ENCODE results near the gene STRIT1. TPM values are rescaled to one million over a fixed set of nuclear protein-coding genes. Genes with fewer than 3 reads are reported as not detected.

Gene STRIT1
- total RNA-seq (not detected), polyA plus RNA-seq (1 to 10 TPM in 1 of 3 donors, not detected in 2; 2.4 TPM)

- H3K4me3 ChIP-seq = no peak within 1 kb of the TSS
- H3K4me1 ChIP-seq = no peaks in the 10 kb centered on the region
- intact Hi-C loops (cut with DNase I) = no loop called here
- 67 to 73% methylated on average over 6 of the region's 6 CpGs for WGBS, 2 donors
- DNase-seq = no peak
- TF ChIP-seq CTCF (IDR thresholded peaks at IDR 0.05) (no peak), EP300 (IDR thresholded peaks at IDR 0.05) (no peak), POLR2A (IDR thresholded peaks at IDR 0.05) (no peak), POLR2AphosphoS5 (IDR thresholded peaks at IDR 0.05) (no peak)
- no peak within 1 kb of the TSS for H3K27ac ChIP-seq
- H3K36me3 ChIP-seq = no peaks in the 10 kb centered on the region
- peaks cover 0 to 6% (median 0%) of the 10 kb centered on the region in 4 donors for H3K9me3 ChIP-seq
- no peaks in the 10 kb centered on the region for H3K27me3 ChIP-seq
Measured at GRCh38 chr3:155293516-155293915, at the start of gene STRIT1. STRIT1 (minus strand) TSS chr3:155293683.

- no peak overlapping the region for H3K4me3 ChIP-seq
- H3K27me3 ChIP-seq = no peaks in the 10 kb centered on the region
- H3K36me3 ChIP-seq = no peaks in the 10 kb centered on the region
- TF ChIP-seq POLR2A (IDR thresholded peaks at IDR 0.05) (no peak), EP300 (IDR thresholded peaks at IDR 0.05) (no peak), CTCF (IDR thresholded peaks at IDR 0.05) (no peak), POLR2AphosphoS5 (IDR thresholded peaks at IDR 0.05) (no peak)
- no peaks in the 10 kb centered on the region for H3K4me1 ChIP-seq
- intact Hi-C loops (cut with DNase I) = no loop called here
- no peaks in the 10 kb centered on the region for H3K9me3 ChIP-seq
- no peak for DNase-seq
- H3K27ac ChIP-seq = no peak overlapping the region
- 79 to 86% methylated on average over 3 of the region's 3 CpGs for whole genome bisulfite sequencing, 2 donors
Measured at GRCh38 chr3:155342344-155342743, 48.9 kb upstream of the STRIT1 start.

GRCh38 chr3:155339052-155339451, 45.6 kb upstream of the STRIT1 start:
- Histone ChIP-seq H3K27me3 (no peaks in the 10 kb centered on the region), H3K4me1 (no peaks in the 10 kb centered on the region), H3K4me3 (no peak overlapping the region), H3K9me3 (no peaks in the 10 kb centered on the region), H3K27ac (no peak overlapping the region), H3K36me3 (no peaks in the 10 kb centered on the region)
- intact Hi-C loops (cut with DNase I) = no loop called here
- TF ChIP-seq EP300 (IDR thresholded peaks at IDR 0.05) (no peak), CTCF (IDR thresholded peaks at IDR 0.05) (no peak), POLR2AphosphoS5 (IDR thresholded peaks at IDR 0.05) (no peak), POLR2A (IDR thresholded peaks at IDR 0.05) (no peak)
- no peak for DNase-seq

- WGBS, 2 donors = 73 to 84% methylated on average over 3 of the region's 3 CpGs
- Histone ChIP-seq H3K9me3 (no peaks in the 10 kb centered on the region), H3K4me3 (no peak overlapping the region), H3K27ac (no peak overlapping the region), H3K36me3 (no peaks in the 10 kb centered on the region), H3K27me3 (no peaks in the 10 kb centered on the region), H3K4me1 (no peaks in the 10 kb centered on the region)
- TF ChIP-seq POLR2A (IDR thresholded peaks at IDR 0.05) (no peak), EP300 (IDR thresholded peaks at IDR 0.05) (no peak), CTCF (IDR thresholded peaks at IDR 0.05) (no peak), POLR2AphosphoS5 (IDR thresholded peaks at IDR 0.05) (no peak)
- intact Hi-C loops (cut with DNase I) = no loop called here
- DNase-seq = no peak
Measured at GRCh38 chr3:155335724-155336354, 42.4 kb upstream of the STRIT1 start.
